HG02943 (cell line): ENCODE results near the gene DDX4.
"Not testable (repeated sequence)": the region's sequence is repeated elsewhere in the genome, so short reads cannot be mapped to it uniquely, and the experiment has no call there.

ENCODE experiments used
- ATAC-seq: cut with Tn5 transposase; IDR thresholded peaks from one replicate; pipeline ENCODE4 v1.9.1; 2021; ENCODE audit warnings: mild to moderate bottlenecking, low read depth, moderate library complexity; ENCODE audit not compliant: unreplicated experiment

The DDX4 gene

DNA sequence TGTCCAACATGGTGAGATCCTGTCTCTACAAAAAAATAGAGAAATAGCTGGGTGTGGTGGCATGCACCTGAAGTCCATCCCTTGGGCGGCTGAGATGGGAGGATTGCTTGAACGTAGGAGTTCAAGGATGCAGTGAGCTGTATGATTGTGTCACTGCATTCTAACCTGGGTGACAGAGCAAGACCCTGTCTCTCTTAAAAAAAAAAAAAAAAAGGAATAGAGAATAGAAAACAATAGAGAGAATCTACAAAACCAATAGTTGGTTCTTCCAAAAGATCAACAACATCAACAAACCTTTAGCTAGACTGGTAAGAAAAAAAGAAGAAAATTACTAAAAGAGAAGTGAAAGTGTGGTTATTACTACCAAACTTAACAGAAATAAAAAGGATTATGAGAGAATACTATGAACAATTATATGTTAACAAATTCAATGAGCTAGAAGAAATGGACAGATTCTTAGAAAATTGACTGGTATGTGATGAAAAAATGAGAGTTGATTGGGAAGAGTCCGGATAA, 17.6 kb upstream of the DDX4 start:
- no peak for ATAC-seq

DNA sequence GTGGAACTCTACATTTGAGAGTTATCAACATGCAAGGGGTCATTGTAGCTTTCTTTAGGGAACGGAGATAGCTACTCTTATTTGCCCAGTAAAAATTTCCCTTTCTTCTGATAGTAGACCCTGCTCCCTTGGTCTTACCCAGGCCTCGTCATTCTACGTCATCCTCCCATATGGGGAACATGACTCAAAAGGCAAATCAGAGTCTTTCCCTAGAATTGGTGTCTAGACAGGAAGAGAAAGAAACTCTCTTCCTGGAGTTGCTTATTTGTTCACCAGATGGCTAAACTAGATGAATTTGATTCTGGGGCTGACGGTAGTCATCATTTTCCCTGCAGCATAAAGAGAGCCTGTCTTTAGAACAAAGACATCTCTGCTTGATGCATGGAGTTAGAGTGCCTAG, 13.6 kb upstream of the DDX4 start:
- ATAC-seq, result no peak

DNA sequence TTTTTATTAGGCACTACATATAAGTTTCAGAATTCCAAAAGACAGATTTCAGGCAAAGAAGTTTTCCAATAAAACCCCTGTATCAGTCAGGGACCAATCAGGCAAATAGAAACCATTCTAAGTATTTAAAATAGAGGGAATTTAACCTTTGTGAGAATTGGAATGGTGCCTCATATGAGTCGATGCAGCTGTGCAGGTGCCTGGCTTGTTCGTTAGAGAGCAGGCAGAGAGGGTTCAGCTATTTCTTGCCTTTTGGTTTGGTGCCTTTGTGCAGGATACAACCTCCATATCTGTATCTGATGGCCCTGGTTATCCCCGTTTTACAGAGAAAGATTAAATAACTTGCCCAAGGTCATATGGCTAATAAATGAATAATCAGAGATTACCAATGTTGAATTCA, 6.0 kb upstream of the DDX4 start:
- ATAC-seq, result no peak

DNA sequence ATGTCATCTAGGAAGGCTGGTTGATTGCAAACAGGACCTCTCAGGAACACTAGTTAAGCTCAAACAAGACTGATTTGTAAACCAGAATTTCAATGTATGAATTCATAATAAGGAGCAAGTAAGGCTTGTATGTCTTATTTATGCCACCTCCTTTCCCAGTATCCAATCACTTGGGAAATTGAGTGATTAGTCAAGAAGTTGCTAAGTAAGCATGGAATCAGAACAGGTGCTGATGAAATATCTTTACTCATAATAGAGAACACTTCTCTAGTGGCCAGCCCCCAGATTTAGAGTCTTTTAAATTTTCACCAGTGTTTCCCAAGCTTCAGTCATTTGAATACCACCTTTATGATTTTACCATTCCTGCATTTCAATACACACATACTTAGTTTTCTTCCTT, 5.3 kb upstream of the DDX4 start:
- ATAC-seq, result no peak

DNA sequence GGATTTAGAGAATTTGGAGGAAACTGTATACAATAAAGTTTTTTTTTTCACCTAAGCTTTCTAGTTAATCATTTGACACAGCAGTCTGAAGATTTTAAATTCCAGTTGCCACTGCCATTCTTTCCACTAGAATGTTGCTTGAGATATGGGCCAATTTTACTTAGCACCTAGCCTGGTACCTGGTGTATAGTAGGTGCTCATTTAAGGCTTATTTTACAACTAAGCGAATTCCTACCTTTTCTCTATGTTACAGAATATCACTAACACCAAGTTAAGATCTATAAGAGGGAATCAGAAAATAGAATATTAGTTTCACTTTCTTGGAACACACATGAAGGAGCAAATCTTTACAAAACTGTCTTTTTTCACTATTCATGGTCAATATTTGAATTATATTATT, 3.2 kb upstream of the DDX4 start:
- no peak for ATAC-seq

DNA sequence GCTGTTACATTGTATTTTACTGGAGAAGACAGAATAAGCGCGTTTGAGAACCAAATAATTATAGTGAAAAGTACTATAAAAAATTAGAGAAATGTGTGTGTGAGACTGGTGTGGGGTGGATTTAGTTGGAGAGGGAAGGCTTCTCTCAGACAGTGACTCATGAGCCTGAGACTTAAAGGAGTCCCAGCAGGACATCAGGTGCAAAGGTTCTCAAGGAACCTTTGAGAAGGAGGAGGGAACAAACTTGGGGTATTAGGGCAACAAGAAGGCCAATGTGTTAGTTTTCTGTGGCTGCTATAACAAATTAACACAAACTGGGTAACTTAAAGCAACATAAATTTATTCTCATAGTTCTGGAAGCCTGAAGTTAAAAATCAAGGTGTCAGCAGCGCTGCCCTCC, 4.9 kb downstream of the DDX4 start:
- no peak for ATAC-seq

DNA sequence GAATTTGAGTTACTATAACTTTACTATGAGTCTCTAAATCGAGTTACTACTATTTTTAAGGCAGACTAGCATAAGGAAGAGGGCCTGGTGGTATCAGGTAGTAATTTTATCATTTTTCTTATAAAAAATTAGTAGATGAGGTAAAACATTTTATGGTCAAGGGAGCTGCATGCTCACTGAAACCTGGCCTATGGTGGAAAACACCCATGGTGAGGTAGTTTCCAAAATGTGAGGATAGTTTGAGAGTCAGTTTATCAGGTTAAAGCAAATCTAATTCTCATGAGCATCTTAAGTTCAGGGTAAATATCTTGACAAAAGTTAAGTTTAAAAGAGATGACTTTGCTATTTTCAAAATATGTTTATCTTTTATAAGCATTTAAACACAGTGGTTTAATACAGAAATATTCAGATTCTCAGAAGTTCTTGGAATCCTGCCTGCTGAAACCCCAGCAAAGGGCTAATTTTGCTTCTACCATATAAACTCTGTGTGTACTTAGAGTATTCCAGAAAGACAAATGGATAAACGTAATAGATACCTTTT, 10.0 kb downstream of the DDX4 start:
- no peak for ATAC-seq

DNA sequence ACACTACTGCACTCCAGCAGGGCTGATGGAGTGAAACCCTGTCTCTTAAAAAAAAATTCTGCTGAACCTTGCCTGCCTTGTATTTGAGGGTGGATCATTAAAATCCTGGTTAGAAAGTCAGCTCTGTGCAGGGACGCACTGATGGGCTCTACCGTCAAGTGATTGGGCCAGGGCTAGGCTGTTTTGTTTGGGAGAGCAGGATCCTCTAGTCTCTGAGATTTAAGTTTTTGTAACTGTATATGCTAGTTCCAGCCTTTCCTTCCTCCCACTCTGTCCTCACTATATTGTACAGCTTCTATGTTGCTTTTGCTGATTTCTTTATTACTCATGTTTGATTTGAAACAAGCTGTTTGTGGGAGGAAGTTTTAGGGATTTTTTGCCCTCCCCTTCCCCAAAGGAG, 11.5 kb downstream of the DDX4 start:
- no peak for ATAC-seq

DNA sequence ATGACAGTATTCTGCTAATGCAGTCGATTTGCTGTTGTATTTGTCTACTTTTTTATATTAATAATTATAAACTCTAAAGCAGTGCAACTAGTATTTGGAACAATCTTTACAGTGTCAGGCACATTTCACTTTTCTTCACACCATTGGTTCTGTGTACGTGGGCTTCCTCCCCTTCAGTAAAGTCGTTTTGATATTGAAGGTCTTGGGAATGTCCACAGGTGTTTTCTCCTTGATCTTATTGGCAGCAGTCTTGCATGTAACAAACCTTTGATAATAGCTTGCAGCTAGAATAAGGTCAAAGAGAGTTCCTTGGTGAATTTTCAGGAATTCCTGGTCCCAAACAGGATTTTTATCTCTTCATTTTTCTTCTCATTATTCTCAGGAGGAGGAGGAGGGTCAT, 12.2 kb downstream of the DDX4 start:
- ATAC-seq, result no peak

DNA sequence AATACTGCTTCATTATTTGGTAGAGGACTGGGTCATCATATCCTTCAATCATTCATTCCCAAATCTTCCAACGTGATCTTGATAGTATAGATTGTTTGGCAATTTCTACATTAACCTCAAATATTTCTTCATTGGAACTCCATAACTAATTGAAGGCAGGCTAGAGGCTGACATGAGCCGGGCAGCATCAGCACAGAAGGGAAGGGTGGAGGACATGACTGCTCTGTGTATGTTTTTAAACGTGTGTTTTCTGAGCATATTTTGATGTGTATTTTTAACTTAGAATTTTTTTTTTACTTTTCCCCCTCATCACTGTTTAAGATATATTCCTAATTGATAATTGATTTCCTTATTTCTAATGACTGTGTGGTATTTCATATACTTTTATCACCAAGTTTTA, 12.6 kb downstream of the DDX4 start:
- no peak for ATAC-seq

DNA sequence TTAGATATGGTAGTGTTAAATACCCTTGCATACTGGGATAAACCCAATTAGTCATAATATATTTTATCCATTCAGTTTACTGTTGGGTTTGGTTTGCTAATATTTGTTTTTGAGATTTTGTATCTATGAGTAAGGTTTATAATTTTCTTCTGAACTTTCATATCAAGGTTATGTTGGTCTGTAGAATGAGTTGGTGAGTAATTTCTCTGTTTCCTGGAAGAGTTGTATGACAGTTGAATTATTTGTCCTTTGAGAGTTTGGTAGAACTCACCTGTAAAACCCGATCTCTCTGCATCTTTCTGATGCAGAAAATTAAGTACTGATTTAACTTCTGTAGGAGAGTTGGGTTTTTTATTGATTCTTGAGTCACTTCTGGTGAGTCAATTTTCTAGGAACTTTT, 20.4 kb downstream of the DDX4 start:
- ATAC-seq, result no peak

DNA sequence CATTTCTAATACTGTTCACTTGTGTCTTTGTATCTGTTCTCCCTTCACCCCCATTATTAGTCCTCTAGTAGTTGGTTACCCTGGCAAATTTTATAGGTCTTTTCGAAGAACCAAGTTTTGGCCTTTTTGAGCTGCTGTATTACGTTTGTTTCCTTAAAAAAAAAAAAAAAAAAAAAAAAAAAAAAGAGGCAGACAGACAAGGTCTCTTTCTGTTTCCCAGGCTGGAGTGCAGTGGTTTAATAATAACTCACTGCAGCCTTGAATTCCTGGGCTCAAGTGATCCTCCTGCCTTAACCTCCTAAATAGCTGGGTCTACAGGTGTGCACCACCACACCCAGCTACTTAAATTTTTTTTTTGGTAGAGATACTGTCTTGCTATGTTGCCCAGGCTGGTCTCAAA, 20.9 kb downstream of the DDX4 start:
- no peak for ATAC-seq

DNA sequence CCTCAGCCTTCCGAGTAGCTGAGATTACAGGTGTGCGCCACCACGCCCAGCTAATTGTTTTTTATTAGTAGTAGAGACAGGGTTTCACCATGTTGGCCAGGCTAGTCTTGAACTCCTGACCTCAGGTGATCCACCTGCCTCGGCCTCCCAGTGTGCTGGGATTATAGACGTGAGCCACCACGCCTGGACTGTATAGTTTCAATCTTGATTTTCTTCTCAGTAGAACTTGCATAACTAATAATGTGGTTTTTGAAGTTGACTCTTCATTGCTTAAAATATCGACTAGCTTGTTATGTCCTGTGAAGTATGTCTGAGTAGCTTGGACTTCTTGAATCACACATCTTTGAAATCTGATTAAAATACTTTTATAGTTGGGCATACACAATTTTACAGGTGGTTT, 23.9 kb downstream of the DDX4 start:
- not testable (repeated sequence) for ATAC-seq

DNA sequence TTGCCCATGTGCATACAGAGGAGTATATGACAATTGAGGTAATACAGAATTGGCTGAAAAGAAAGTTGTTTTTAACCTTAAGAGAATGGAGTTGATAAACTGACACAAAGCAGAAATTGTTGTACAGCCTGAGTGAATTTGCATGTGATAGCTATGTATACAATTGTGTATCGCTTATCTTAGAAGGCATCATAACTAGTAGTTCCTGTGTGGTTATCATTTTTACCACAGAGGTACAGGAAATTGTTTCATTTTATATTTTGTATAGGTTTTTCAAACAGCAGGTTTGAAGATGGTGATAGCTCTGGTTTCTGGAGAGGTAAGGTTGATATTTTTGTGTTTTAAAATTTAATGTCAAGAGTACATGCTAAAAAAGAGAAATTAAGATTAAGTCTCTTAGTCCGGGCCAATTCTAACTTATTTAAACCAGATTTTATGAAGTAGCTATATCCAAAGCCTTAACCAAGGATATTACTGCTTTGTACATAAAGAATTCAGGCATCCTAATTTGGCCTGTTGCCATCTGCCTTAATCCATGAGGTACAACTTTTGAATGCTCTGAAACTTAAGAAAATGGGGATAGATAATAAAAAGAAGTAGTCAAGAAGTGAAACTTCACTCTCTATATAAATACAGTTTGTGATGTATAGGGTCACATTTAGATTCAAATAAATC, 26.0 kb downstream of the DDX4 start:
- no peak for ATAC-seq

DNA sequence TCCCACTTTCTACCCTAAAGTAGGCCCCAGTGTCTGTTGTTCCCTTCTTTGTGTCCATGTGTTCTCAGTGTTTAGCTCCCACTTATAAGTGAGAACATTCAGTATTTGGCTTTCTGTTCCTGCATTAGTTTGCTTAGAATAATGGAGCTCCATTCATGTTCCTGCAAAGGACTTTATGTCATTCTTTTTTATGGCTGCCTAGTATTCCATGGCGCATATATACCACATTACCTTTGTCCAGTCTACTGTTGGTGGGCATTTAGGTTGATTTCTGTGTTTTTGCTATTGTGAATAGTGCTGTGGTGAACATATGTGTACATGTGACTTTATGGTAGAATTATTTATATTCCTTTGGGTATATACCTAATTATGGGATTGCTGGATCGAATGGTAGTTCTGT, 30.4 kb downstream of the DDX4 start:
- ATAC-seq, result no peak

DNA sequence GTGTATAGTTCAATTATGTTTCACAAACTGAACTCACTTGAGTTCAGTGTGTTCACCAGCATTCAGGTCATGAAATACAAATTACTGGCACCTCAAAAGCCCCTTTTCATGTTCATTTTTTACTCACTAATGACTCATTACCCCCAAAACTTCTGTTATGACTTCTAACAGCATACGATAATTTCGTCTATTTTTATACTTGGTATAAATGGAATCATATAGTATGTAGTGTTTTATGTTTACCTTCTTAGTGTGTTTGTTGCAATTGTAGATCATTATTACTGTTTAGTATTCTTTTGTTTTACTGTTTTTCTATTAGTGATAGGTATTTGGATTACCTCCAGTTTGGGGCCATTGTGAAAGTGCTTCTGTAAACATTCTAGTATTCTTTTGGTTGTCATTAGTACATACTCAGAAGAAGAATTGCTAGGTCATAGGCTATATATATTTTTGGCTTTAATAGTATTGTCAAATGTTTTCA, 33.4 kb downstream of the DDX4 start:
- no peak for ATAC-seq

DNA sequence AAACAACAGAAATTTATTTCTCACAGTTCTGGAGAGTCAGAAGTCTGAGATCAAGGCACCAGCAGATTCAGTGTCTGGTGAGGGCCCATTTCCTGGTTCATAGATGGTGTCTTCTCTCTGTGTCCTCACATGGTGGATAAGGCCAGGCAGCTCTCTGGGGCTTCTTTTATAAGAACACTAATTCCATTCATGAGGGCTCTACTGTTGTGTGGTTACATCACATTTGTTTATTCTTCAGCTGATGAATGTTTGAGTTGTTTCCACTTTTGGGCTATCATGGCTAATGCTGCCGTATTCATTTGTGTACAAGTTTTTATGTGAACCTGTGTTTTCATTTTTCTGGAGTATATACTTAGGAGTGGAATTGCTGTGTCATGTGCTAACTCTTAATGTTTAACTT, 35.2 kb downstream of the DDX4 start:
- ATAC-seq, result no peak

DNA sequence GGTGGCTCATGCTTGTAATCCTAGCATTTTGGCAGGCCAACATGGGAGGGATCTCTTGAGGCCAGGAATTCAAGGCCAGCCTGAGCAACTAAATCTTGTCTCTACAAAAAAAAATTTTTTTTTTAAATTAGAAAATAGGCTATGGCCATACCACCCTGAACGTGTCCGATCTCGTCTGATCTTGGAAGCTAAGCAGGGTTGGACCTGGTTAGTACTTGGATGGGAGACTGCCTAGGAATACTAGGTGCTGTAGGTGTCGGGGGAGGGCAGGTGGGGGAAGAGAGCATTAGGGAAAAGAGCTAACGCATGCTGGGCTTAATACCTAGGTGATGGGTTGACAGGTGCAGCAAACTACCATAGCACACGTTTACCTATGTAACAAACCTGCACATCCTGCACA, 39.5 kb downstream of the DDX4 start:
- ATAC-seq, result no peak

DNA sequence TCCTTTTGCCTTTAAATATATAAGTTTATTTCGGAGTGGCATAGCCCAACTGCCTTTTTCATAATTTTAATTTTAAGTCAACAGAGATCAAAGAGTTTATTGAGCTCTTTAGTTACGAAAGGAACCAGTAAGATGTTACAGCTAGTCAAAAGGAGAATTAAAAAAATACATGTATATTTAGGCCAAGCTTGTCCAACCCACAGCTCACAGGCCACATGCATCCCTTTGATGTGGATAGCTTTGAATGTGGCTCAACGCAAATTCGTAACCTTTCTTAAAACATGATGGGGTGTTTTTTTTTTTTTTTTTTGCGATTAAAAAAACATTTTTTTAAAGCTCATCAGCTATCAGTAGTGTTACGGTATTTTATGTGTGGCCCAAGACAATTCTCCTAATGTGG, 63.1 kb downstream of the DDX4 start:
- ATAC-seq, result no peak

DNA sequence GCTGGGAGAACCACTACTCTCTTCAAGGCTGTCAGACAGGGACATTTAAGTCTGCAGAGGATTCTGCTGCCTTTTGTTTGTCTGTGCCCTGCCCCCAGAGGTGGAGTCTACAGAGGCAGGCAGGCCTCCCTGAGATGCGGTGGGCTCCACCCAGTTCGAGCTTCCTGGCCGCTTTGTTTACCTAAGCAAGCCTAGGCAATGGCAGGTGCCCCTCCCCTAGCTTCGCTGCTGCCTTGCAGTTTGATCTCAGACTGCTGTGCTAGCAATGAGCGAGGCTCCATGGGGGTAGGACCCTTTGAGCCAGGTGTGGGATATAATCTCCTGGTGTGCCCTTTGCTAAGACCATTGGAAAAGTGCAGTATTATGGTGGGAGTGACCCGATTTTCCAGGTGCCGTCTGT, 71.0 kb downstream of the DDX4 start:
- ATAC-seq, result not testable (repeated sequence)

DNA sequence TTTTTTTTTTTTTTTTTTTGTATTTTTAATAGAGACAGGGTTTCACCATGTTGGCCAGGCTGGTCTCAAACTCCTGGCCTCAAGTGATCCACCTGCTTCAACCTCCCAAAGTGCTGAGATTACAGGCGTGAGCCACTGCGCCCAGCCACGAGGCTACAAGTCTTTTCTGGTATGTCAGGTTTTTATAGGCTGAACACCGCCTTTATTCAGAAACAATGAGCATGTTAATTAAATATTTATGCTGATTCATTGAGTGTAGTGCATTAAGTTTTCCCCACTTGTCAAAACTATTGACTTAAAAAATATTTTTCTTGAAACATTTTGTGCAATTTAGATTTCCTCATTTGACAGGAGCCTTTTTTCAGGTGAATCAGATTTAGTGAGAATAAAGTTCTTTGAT, 78.1 kb downstream of the DDX4 start:
- not testable (repeated sequence) for ATAC-seq

DNA sequence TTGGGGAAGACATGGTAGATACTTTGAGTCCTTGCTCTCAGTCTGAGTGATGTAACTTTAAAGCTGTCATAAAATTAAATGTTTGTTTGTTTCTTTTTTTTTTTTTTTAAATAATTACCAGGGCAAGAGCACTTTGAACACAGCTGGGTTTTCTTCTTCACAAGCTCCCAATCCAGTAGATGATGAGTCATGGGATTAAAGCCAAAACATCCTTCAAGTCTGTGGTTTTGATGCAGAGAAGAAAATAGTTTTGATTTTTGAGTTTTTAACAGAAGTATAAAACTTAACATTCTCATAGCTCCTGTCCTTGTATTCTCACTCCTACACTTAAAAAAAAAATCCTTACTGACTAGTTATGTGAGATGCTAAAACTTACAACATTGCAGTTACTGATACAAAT, 78.5 kb downstream of the DDX4 start:
- no peak for ATAC-seq
